GM18909 (cell line): ENCODE data around the gene TNFAIP1.
A peak's percentile ranks its signal among the peaks of the same experiment; 100 is the strongest.
"Not testable (repeated sequence)": the region's sequence is repeated elsewhere in the genome, so short reads cannot be mapped to it uniquely, and the experiment has no call there.

Experiments used
- ATAC-seq: cut with Tn5 transposase; IDR thresholded peaks from one replicate; pipeline ENCODE4 v1.9.1; 2021; ENCODE audit warnings: mild to moderate bottlenecking; ENCODE audit not compliant: unreplicated experiment, poor library complexity

The TNFAIP1 gene, protein sequence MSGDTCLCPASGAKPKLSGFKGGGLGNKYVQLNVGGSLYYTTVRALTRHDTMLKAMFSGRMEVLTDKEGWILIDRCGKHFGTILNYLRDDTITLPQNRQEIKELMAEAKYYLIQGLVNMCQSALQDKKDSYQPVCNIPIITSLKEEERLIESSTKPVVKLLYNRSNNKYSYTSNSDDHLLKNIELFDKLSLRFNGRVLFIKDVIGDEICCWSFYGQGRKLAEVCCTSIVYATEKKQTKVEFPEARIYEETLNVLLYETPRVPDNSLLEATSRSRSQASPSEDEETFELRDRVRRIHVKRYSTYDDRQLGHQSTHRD

DNA sequence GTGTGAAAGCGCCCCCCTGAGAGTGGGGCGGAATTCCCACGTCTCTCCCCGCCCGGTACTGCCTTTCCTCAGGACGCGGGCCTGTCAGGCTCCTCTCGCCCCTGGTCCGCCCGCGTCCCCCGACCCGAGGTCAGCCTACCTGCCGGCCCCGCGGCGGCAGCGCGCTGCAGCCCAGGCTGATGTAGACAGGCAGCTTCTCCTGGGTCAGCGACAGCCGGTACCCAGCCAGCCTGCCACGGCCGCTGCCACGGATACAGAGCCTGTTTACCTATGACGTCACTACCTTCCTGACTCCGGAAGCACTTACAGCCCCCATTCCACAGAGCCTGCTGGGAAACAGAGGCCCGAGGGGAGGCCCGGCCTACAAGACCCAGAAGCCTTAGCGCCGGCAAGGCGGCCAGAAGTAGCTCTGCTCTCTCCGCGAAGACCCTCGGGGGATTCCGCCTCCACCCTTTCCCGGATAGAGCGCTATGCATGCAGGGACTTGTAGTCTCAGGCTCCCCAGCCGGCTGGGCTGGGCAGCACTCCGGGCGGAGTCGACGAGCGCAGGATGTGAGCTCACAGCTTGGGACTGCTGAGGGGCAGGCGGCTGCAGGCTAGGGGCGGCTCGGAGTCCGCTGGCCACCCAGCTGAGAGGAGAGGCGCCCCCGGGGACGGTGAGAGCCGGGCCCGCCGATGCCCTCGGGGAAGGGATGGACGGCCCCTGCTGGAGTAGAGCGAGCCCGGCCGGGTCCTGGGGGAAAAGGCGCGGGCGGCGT lies at the start of gene TNFAIP1, which contains the start of gene IFT20:
Gene TNFAIP1, plus strand, starts transcription at position 561 of the 758 bp plus-strand sequence. CDS start 3,761 bp downstream, outside the sequence.
Gene IFT20, minus strand, starts transcription at position 272 of the 758 bp plus-strand sequence. CDS start 3,487 bp downstream, outside the sequence.
- ATAC-seq, result peak; percentile 97

- ATAC-seq, result no peak
Measured at GRCh38 chr17:28285965-28286364, 49.6 kb upstream of the TNFAIP1 start.

GRCh38 chr17:28290703-28291102 lies 44.9 kb upstream of the TNFAIP1 start:
- ATAC-seq, result no peak

DNA sequence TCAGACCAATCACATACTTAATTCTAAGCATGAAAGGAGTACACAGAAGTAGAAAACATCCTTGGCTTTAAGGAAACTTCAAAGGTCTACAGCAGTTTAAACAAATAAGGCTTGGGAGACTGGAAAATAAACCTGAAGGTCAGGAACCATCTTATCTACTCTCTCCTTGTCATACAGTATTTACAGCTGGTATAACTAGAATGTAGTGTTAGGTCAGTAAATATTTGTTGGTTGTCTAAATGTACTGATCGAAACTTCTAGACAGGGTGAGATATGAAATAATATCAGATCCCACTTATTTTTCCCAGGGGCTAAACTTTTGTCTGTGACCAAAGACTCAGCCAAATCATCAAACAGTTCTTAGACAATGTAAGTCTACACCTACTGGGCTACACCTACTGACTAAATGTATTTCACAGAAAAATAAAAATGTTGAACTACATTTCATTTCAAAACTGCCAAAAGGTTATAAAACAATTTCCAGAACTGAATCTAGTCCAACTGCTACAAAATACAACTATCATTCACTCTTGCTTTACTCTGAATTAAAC lies 43.7 kb upstream of the TNFAIP1 start:
- no peak for ATAC-seq

DNA sequence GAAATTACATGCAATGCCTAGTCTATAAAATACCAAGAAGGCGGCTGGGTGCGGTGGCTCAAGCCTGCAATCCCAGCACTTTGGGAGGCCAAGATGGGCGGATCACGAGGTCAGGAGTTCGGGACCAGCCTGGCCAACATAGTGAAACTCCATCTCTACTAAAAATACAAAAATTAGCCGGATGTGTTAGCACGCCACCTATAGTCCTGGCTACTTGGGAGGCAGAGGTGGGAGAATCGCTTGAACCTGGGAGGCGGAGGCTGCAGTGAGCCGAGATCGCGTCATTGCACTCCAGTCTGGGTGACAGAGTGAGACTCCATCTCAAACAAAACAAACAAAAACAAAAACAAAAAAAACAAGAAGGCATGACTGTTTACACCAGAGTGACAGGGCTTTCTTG lies 42.7 kb upstream of the TNFAIP1 start:
- ATAC-seq, result not testable (repeated sequence)

DNA sequence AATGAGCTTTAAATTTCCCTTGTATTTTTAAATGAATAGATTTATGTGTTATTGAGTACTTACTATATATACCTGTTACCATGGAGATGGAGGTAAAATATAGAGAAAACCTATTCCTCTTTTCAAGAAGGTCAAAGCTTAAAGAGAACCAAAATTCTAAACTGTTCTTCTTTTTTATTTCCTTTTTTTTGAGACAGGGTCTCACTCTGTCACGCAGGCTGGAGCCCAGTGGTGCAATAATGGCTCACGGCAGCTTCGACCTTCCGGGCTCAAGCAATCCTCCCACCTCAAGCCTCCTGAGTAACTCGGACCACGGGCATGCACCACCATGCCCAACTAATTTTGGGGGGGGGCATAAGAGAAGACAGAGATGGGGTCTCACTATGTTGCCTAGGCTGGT lies 41.6 kb upstream of the TNFAIP1 start:
- ATAC-seq, result no peak

DNA sequence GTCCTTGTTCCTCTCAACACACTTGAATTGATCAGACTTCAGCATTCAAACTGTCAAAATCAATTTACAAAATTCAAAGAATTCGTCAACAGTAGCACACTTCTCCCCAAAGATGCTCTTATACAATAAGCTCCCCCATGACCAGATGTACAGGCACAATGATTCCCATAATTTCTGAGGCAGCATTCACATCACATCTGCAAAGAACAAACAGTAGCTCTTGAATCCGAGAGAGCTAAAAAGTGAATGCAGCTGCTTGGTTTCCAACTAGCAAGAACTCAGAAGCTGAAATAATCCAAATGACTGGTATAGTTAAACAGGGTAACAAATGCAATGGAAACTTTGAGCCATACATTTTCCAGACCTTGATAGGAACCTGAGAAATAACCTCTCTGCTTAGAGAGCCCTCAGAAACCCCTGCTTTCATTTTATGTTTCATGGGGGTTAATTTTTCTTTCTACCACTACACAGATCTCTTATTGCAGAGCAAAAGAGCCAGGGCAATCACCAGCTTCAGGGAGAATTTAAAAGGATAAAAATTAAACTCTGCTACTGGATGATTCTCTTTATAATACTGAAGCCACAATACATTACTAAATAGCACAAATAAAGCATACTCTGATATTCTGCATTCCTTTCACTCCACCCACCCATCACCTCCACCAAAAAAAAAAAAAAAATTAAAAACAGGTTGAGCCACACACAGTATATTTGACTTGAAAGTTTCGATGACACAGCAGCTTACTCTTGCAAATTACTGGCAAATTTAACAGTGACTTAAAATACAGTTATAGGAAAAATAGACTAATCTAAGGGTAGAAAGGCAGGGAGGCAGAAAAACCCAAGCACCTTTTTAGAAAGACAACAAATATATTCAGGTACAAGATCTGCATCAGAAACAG lies 39.6 kb upstream of the TNFAIP1 start:
- no peak for ATAC-seq

GRCh38 chr17:28298449-28298848 lies 37.1 kb upstream of the TNFAIP1 start:
- no peak for ATAC-seq

DNA sequence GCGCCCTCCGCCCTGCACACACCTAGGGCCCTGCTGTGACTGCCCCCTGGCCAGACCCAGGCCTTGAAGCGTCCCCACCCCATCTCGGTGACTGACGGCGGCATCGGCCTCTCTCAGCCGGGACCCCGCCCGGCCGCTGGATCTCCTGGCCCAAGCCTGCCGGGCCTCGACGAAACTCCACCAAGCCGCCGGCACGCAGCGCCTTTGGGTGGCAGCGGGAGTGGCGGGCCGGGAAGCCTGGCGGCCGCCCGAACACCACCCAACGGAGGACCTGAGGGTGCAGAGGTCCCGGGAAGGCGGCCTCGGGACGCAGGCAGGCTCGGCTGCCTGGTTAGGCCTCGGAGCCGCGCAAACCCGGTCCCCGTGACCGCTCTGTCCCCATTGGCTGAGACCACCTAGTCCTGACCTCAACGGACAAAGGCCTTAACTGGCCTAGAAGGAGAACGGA lies 28.6 kb upstream of the TNFAIP1 start:
- no peak for ATAC-seq

DNA sequence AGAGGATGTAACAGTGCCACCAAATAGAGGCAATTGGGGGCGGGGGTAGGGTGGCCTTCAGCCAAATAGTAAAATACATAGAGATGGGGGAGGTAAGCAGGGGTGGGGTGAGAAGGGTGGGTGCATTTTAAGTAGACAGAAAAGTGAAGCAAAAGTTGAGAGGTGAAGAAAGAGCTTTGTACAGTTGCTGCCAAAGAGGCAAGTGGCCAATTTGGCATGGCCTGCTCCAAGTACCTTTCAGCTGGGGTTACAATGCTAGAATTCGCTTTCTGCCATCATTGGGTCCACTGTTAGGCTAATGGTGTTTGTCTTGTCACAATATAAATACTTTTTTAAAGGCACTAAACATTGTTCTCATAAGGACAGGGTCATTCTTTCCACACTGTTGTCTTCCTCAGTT lies 21.7 kb upstream of the TNFAIP1 start:
- ATAC-seq, result no peak

DNA sequence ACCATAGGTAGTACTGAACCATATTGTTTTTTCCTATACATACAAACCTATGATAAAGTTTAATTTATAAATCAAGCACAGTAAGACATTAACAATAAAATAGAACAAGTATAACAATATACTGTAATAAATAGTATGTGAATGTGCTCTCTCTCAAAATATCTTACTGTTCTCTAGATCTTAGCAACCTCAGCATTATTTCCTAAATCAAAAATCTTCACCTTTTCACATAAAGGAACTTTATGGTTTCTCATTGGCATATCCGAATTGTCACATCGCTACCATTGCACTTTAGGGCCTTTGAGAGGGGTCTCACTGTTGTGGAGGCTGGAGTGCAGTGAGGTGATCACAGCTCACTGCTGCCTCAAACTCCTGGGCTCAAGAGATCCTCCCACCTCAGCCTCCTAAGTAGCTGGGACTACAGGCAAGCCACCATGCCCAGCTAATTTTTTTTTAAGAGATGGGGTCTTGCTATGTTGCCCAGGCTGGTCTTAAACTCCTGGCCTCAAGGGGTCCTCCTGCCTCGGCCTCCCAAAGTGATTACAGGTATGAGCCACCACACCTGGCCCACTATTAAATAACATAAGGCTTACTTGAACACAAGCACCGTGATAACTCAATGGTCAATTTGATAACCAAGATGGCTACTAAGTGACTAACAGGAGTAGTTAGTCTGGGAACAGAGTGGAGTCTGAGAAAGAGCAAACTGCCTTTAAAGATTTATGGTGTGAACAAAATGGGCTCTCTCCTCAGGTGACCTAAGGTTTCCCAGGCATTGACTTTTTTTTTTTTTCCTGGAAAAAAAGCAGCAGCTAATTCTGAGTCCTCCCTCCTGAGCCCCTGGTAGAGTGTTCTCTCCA lies 19.5 kb upstream of the TNFAIP1 start:
- ATAC-seq, result no peak

DNA sequence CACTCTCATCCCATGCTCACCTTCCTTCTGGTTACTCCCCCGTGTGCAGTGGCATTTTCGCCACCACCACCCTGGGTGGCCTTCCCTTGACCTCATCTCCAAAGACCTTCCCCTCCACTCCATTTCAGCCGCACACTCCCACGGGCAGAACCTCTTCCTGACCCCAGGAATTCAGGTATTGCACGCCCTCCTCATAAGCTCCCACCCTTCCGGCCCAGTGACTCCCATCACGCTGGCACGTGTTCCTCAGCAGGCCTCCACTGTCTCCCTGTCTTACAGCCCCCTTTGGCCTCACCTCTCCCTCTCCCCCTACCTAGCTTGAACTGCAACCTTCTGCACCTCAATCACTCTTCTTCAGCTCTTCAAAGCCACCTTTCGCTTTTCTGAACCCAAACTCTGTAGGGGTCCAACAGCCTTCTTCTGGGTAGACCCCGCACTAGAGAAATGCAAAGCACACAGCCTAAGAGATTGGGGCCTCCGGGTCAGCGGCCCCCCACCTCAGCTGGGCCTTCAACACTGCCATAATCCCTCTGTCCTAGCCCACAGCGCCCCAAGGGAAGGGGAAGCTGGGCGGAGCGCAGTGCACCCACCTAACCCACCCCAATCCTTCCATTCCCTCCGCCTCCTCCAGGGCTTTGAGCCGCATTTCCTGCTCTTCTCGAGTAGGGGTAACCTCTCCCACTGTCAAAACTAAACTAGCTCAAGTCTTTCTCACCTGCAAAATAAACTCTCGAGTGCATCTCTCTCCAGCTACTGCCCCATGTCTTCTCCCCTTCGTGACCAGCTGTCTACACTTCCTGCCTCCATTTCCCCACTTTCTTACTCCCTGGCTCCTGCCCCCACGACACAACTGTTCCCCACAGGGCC lies 18.2 kb upstream of the TNFAIP1 start:
- ATAC-seq, result no peak

GRCh38 chr17:28317966-28318758 lies 17.4 kb upstream of the TNFAIP1 start:
- ATAC-seq, result peak; percentile 10

- ATAC-seq, result peak; percentile 93
Measured at GRCh38 chr17:28318759-28319597, 16.6 kb upstream of the TNFAIP1 start, which contains the start of gene TMEM97. Gene TMEM97 (plus strand): TSS chr17:28319200. CDS start chr17:28319240, 40 bp downstream.

GRCh38 chr17:28319598-28319935 lies 16.0 kb upstream of the TNFAIP1 start:
- ATAC-seq, result no peak

DNA sequence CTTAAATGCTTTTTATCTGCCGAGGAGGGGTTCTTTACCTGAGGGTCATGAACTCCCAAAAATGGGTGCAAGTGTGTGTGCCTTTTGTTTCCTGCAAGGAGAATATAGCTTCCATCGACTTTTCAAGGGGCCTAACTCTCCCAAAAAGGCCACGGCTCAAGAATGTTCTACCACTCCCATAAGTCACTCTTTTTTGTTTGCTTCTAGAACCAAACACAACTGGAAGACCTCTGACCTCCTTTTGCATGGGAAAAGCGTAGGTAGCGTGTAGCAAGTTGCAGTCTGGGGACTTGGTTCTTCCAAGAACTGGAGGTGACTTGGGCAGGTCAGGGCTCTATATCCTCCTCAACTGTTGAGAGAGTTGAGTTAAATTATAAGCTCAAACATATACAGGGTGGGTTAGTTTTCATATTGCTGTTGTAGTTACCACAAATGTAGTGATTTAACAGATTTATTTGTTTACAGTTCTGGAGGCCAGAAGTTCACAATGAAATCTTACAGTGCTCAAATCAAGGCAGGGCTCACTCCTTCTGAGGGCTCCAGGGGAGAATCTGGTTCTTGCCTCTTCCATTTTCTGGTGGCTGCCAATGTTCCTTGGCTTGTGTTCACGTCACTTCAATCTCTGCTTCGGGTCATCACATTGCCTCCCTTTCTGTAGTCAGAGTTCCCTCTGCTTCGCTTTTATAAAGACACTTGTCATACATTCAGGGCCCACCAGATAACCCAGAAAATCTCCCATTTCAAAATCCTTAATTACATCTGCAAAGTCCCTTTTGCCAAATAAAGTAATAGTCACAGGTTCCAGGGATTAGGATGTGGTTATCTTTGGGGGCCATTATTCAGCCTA lies 15.1 kb upstream of the TNFAIP1 start:
- ATAC-seq, result no peak
